Liver (tissue), 9 donors: Measurements from ENCODE around the gene HOXB8. TPM values are rescaled to one million over a fixed set of nuclear protein-coding genes. Genes with fewer than 3 reads are reported as not detected.
A peak's percentile ranks its signal among the peaks of the same experiment; 100 is the strongest.

ENCODE experiments used
- DNase-seq: peaks from one replicate; pipeline ENCODE4 v3.0.0-alpha.2; 2017; ENCODE audit warnings: low spot score
- H3K27ac ChIP-seq, 2 donors: one replicate each; pipeline ENCODE4 v1.7.0; 2013; ENCODE audit warnings: inconsistent platforms in 2 of 2, low read length in 2 of 2, control low read depth in 1 of 2, low read depth in 1 of 2, mild to moderate bottlenecking in 1 of 2
- H3K27me3 ChIP-seq, 4 donors: one replicate each; pipeline versions ENCODE4 v1.6.1 to v1.7.0; 2013; ENCODE audit warnings: low read length in 3 of 4, inconsistent platforms in 1 of 4, mild to moderate bottlenecking in 1 of 4, moderate library complexity in 1 of 4; ENCODE audit not compliant: control insufficient read depth in 4 of 4, insufficient read depth in 4 of 4
- H3K36me3 ChIP-seq, 4 donors: one replicate each; pipeline versions ENCODE4 v1.6.1 to v1.7.0; 2013; ENCODE audit warnings: low read length in 3 of 4, mild to moderate bottlenecking in 3 of 4, low read depth in 1 of 4, moderate library complexity in 1 of 4; ENCODE audit not compliant: control insufficient read depth in 4 of 4, insufficient read depth in 3 of 4
- H3K4me1 ChIP-seq, 4 donors: one replicate each; pipeline versions ENCODE4 v1.6.1 to v1.7.0; 2013; ENCODE audit warnings: low read length in 3 of 4, mild to moderate bottlenecking in 3 of 4, moderate library complexity in 1 of 4; ENCODE audit not compliant: control insufficient read depth in 4 of 4, insufficient read depth in 4 of 4
- H3K4me3 ChIP-seq, 3 donors: one replicate each; pipeline versions ENCODE4 v1.6.1 to v1.7.0; 2013; ENCODE audit warnings: low read length in 3 of 3, control low read depth in 1 of 3, low read depth in 1 of 3, mild to moderate bottlenecking in 1 of 3
- H3K9ac ChIP-seq, 2 donors: one replicate each; pipeline ENCODE4 v1.7.0; 2013; ENCODE audit warnings: low read length in 2 of 2, mild to moderate bottlenecking in 2 of 2, moderate library complexity in 2 of 2, control low read depth in 1 of 2, low read depth in 1 of 2
- H3K9me3 ChIP-seq, 4 donors: one replicate each; pipeline versions ENCODE4 v1.6.1 to v1.7.0; 2013; ENCODE audit warnings: low read length in 3 of 4; ENCODE audit not compliant: control insufficient read depth in 4 of 4
- CTCF ChIP-seq: fragments of 150-350 bp; IDR thresholded peaks from 2 replicates; pipeline ENCODE4 v1.5.1; 2017; ENCODE audit warnings: improper control_type of control experiment, low read depth, low read length; ENCODE audit not compliant: missing input control
- FOXA1 ChIP-seq: IDR thresholded peaks from 2 replicates; pipeline ENCODE4 v1.6.1; 2016; ENCODE audit warnings: antibody characterized with exemption
- FOXA2 ChIP-seq: IDR thresholded peaks from 2 replicates; pipeline ENCODE4 v1.6.1; 2016; ENCODE audit warnings: antibody characterized with exemption
- GABPA ChIP-seq, 2 donors: IDR thresholded peaks in 1 of 2; conservative IDR thresholded peaks in 1 of 2; 2 replicates each; pipeline ENCODE4 v1.6.1; 2016; ENCODE audit warnings: antibody characterized with exemption in 2 of 2, mild to moderate bottlenecking in 1 of 2, moderate library complexity in 1 of 2
- HNF4A ChIP-seq, 2 donors: conservative IDR thresholded peaks; 2 replicates each; pipeline ENCODE4 v1.6.1; 2016; ENCODE audit warnings: antibody characterized with exemption in 2 of 2, mild to moderate bottlenecking in 2 of 2
- HNF4G ChIP-seq: IDR thresholded peaks from 2 replicates; pipeline ENCODE4 v1.6.1; 2016; ENCODE audit warnings: antibody characterized with exemption
- JUND ChIP-seq, 2 donors: IDR thresholded peaks; 2 replicates each; pipeline ENCODE4 v1.6.1; 2016; ENCODE audit warnings: antibody characterized with exemption in 2 of 2
- MAX ChIP-seq: IDR thresholded peaks from 2 replicates; pipeline ENCODE4 v1.6.1; 2016; ENCODE audit warnings: antibody characterized with exemption
- NR2F2 ChIP-seq: IDR thresholded peaks from 2 replicates; pipeline ENCODE4 v1.6.1; 2016; ENCODE audit warnings: antibody characterized with exemption
- SP1 ChIP-seq: IDR thresholded peaks from 2 replicates; pipeline ENCODE4 v1.6.1; 2018; ENCODE audit warnings: antibody characterized with exemption, mild to moderate bottlenecking
- TAF1 ChIP-seq: conservative IDR thresholded peaks from 2 replicates; pipeline ENCODE4 v1.6.1; 2016; ENCODE audit warnings: antibody characterized with exemption, mild to moderate bottlenecking
- ZBTB33 ChIP-seq: IDR thresholded peaks from 2 replicates; pipeline ENCODE4 v1.6.1; 2016; ENCODE audit warnings: antibody characterized with exemption
- WGBS: extraction: QIAGEN DNeasy Blood & Tissue Kit; methylation state at CpG from one replicate; pipeline ENCODE4 v1.1.7; 2013; 5-methylcytosine and 5-hydroxymethylcytosine counted together
- polyA plus RNA-seq, 2 donors: library from polyadenylated mRNA; stranded (reverse) in 1 of 2; unstranded in 1 of 2; fragments of 200-250 nt in 1 of 2; fragments of >200 nt in 1 of 2; fragmentation: Nextera tagmentation in 1 of 2; extraction: Ambion mirVana in 1 of 2; gene quantifications; one replicate each; pipeline versions ENCODE4 v1.2.1 to v1.2.3, GENCODE V29; 2013 to 2015
- total RNA-seq, 2 donors: library from RNA; depleted of rRNA; stranded (reverse); fragments of >200 nt; gene quantifications; one replicate each; pipeline ENCODE4 v1.2.3, GENCODE V29; 2014
- TF ChIP-seq, protein P1 (sequence below): IDR thresholded peaks from 2 replicates; pipeline ENCODE4 v1.6.1; 2016; ENCODE audit warnings: antibody characterized with exemption, mild to moderate bottlenecking
- TF ChIP-seq, protein P2 (sequence below): IDR thresholded peaks from 2 replicates; pipeline ENCODE4 v1.6.1; 2016; ENCODE audit warnings: antibody characterized with exemption
- donor health status: healthy.
- donor health status: healthy.
- donor health status: healthy.
- donor health status: healthy.
- donor health status: healthy.

HOXB8 gene
- total and polyA plus RNA-seq, 4 donors, result not detected

- no peaks in the 10 kb centered on the region for H3K36me3 ChIP-seq
- H3K4me1 ChIP-seq, result peaks cover 0 to 6% (median 2%) of the 10 kb centered on the region in 4 donors
- TF ChIP-seq CTCF (no peak), FOXA1 (no peak), GABPA (IDR thresholded peaks at IDR 0.05 in 1 of 2, conservative IDR thresholded peaks at IDR 0.05 in 1 of 2) (no peak)
- TF ChIP-seq, protein P1, sequence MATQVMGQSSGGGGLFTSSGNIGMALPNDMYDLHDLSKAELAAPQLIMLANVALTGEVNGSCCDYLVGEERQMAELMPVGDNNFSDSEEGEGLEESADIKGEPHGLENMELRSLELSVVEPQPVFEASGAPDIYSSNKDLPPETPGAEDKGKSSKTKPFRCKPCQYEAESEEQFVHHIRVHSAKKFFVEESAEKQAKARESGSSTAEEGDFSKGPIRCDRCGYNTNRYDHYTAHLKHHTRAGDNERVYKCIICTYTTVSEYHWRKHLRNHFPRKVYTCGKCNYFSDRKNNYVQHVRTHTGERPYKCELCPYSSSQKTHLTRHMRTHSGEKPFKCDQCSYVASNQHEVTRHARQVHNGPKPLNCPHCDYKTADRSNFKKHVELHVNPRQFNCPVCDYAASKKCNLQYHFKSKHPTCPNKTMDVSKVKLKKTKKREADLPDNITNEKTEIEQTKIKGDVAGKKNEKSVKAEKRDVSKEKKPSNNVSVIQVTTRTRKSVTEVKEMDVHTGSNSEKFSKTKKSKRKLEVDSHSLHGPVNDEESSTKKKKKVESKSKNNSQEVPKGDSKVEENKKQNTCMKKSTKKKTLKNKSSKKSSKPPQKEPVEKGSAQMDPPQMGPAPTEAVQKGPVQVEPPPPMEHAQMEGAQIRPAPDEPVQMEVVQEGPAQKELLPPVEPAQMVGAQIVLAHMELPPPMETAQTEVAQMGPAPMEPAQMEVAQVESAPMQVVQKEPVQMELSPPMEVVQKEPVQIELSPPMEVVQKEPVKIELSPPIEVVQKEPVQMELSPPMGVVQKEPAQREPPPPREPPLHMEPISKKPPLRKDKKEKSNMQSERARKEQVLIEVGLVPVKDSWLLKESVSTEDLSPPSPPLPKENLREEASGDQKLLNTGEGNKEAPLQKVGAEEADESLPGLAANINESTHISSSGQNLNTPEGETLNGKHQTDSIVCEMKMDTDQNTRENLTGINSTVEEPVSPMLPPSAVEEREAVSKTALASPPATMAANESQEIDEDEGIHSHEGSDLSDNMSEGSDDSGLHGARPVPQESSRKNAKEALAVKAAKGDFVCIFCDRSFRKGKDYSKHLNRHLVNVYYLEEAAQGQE, result no peak
- H3K9ac ChIP-seq, result no peak overlapping the region
- peaks cover 9 to 22% (median 16%) of the 10 kb centered on the region in 4 donors for H3K27me3 ChIP-seq
- WGBS, result 3% methylated on average over 80 of the region's 80 CpGs
- DNase-seq, result no peak
- no peak overlapping the region for H3K27ac ChIP-seq
- H3K9me3 ChIP-seq, result no peaks in the 10 kb centered on the region
- peak overlapping the region in 1 of 3 donors; percentile 12 for H3K4me3 ChIP-seq
Observed at GRCh38 chr17:48646183-48647102, 31.4 kb upstream of the HOXB8 start.

DNA sequence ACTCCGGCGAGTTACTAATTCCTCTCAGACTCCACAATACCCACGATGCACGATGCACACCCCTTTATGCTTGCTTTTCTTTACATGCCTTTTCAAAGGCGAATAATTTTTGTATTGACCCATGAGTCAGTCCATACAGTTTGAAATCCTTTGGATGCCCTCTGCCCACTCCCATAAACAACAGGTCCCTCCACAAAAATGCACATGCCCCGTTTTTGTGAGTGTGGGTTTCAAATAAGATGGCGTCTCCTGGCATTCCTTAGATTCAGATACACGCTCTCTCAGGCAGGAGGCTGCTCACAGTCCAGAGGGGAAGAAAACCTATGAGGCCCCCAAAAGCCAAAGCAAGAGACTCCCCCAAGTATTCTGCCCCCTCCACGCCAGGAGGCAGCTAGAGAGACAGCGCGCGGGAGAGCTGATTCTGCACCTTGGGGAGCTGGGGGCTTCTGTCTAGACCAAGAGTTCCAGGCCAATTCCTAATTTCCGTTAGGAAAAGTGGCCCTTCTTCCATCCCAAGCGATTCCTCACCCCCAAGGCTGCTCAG is 30.6 kb upstream of the HOXB8 start:
- H3K9me3 ChIP-seq, result no peaks in the 10 kb centered on the region
- DNase-seq, result no peak
- peaks cover 13 to 22% (median 20%) of the 10 kb centered on the region in 4 donors for H3K27me3 ChIP-seq
- H3K36me3 ChIP-seq, result no peaks in the 10 kb centered on the region
- WGBS, result 18% methylated on average over 14 of the region's 14 CpGs
- no peak overlapping the region for H3K9ac ChIP-seq
- TF ChIP-seq HNF4G (no peak), MAX (no peak), TAF1 (no peak), HNF4A (conservative IDR thresholded peaks at IDR 0.05) (no peak), FOXA1 (no peak), NR2F2 (no peak), SP1 (no peak), GABPA (IDR thresholded peaks at IDR 0.05 in 1 of 2, conservative IDR thresholded peaks at IDR 0.05 in 1 of 2) (no peak), FOXA2 (no peak), CTCF (no peak), JUND (IDR thresholded peaks at IDR 0.05) (no peak), ZBTB33 (no peak)
- TF ChIP-seq, protein P2, sequence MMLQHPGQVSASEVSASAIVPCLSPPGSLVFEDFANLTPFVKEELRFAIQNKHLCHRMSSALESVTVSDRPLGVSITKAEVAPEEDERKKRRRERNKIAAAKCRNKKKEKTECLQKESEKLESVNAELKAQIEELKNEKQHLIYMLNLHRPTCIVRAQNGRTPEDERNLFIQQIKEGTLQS, result no peak
- H3K4me3 ChIP-seq, result no peak overlapping the region
- peaks cover 0 to 6% (median 2%) of the 10 kb centered on the region in 4 donors for H3K4me1 ChIP-seq
- no peak overlapping the region for H3K27ac ChIP-seq
